ENCODE data around the gene EPS15.
A peak's percentile ranks its signal among the peaks of the same experiment; 100 is the strongest.
"Not testable (repeated sequence)": the region's sequence is repeated elsewhere in the genome, so short reads cannot be mapped to it uniquely, and the experiment has no call there.

EPS15 gene

DNA sequence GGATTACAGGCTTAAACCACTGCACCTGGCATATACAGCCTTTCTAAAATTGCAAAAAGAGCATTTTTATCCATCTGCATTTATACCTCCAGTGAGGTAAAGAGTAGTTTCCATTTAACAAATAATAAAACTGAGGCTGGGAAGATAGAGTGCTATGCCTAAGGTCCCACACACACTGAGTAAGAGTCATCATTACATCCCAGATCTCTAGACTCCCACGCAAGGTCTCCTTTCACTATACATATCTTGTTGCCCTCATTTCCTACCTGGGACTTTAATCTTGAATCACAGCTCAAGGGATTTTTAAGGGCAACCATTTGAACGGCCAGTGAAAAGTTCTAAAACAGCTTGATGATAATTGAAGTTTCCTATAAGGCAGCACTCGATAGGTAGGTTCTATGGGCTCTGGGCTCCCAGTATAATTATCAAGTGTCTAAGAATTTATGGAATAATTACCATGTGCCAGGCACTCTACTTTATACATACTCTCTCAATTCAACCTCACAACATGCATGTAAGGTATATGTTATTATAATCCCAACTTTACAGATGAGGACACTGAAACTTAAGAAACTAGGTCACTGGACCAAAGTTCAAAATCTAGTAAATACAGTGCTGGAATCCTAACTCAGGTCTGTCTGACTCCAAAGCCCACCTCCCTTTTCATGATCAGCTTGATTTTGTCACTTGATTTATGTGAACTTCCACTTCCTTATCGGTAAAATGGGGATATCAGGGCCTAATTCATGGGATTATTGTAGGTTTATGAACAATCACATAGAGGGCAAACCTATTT is 23.3 kb upstream of the EPS15 start:
- DNase-seq, result no peak

DNA sequence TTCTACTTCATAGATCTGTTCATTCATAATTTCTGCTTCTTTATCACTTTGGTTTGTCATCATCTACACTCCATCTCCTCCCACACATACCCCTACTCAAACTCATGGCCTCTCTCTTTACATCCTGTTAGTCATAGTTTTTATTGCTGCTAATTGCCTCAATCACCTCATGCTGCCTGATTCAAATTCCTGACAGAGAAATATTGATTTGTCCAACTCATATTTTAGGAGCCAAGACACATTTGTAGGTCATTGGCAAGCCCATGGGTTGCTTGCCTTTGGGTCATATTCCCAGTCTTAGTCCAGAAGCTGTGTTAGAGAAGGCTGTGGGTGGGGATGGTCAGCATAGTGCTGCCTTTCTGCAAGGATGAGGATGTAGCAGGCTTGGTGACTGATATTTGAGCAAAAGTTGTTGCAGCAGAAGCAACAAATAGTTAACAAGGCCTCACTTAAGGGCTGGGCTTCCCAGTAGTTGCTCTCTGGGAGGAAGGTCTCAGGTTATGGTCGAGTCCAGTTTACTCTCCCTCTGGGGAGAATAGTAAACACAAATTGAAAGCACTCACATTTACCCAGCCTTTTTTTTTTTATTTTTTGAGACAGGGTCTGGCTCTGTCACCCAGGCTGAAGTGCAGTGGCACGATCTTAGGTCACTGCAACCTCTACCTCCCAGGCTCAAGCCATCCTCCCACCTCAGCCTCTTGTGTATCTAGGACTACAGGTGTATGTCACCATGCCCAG is 22.4 kb upstream of the EPS15 start:
- DNase-seq, result peak; percentile 30

DNA sequence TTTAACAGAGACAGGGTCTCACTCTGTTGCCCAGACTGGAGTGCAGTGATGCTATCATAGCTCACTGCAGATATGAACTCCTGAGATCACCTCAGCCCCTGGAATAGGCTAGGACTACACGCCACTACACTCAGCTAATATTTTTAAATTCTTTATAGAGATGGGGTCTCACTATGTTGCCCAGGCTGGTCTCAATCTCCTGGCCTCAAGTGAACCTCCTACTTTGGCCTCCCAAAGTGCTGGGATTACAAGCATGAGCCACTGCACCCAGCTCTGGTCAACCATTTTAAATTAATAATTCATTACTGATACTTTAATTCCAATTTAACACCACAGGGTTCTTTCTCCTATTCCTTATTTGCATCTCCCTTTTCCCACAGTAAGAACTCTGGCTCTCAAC is 18.5 kb upstream of the EPS15 start:
- DNase-seq, result no peak

DNA sequence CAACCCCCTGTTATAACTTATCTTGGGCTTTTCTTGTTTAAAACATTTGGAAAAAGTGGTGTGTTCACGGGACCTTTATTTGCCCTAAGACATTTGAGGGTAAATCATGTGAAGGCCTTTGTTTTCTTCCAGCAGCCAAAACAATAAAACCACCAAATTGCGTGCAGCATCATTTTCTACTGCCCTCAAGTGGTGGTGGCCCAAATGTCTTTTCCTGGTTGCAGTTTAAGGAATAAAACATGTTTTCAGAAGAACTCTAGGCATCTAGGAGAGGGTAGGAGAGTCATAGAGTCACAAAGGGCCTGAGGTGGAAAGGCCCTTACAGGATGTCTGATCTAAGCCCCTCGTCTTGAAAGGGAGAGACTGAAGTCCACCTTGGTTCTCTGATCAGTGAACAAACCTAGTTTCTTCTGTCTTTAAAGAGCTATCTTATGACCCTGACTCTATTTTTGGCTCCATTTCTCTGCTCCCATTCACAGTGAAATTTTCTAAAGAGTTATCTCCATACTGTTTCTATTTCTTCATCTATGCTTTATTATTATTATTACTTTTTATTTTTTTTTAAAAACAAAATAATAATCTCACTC is 16.0 kb upstream of the EPS15 start:
- DNase-seq, result peak; percentile 63

DNA sequence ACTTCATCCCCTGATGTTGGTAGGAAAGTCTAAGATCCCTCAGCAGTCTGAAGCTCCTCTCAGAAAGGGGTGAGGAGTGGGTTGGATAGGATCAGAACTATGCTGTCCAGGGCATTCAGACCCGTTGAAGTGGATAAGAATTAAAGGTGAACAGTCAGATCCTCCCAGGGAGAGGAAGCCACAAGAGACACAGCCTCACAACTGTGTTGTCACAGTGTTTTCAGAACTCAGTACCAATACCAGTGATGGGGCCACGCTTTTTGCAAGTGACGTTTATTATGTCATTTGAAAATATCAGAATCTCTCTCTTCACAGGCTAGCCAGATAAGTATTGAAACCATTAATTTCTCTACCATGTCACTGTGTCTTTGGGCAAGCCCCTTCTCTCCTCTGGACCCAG is 15.4 kb upstream of the EPS15 start:
- no peak for DNase-seq

DNA sequence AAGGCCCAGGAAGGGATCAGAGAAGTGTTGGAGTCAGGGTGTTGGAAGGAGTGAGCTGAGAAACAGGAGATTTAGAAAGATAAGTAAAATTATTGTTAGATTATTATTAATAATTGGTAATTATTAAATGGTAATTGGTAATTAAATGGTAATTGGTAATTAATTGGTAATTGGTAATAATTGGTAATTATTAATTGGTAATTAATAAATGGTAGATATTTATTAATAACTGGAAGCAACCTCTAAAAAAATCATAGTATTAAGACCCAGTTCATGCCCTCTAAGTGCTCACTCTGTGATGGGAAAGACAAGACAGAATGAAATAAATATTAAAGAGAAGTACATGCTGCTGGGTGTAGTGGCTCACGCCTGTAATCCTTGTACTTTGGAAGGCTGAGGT is 13.8 kb upstream of the EPS15 start:
- no peak for DNase-seq

DNA sequence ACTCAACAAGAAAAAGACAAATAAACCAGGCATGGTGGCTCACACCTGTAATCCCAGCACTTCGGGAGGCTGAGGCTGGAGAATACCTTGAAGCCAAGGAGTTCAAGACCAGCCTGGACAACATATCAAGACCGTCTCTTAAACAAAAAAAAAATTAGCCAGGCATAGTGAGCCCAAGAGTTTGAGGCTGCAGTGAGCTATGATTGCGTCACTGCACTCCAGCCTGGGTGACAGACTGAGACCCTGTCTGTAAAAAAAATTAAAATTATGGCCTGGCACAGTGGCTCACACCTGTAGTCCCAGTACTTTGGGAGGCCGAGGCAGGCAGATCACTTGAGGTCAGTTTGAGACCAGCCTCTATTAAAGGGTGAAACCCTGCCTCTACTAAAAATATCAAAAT is 11.4 kb upstream of the EPS15 start:
- DNase-seq, result not testable (repeated sequence)

DNA sequence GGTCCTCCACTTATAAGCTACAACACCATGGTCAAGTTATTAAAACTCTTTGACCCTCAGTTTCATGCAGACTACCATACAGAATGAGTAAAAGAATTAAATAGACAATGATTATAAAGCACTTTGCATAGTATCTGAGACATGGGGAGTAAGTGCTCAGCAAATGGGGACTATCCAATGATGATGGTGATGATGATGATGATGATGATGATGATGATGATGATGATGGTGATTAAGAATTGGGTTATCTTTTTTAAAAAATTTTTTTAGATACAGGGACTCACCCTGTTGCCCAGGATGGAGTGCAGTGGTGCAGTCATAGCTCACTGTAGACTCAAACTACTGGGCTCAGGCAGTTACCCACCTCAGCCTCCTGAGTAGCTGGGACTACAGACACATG is 8.1 kb upstream of the EPS15 start:
- no peak for DNase-seq

DNA sequence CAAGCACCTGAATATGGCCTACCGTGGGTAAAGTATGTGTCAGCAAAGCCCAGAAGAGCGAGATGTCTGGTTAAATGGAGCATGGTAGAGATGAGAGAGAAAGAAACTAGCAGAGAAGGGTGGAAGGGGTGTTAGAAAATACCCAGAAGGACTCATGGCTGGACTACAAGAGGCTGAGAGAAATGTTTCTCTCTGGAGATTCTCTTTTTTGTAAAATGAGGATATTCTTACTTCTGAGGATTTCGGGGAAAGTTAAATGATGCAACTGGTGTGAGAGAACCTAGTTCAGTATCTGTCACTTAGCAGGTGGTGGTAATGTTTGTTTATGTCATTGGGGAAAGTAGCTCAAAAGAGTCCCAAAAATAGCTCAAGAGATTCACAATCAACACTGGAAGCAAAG is 7.2 kb upstream of the EPS15 start:
- DNase-seq, result no peak

DNA sequence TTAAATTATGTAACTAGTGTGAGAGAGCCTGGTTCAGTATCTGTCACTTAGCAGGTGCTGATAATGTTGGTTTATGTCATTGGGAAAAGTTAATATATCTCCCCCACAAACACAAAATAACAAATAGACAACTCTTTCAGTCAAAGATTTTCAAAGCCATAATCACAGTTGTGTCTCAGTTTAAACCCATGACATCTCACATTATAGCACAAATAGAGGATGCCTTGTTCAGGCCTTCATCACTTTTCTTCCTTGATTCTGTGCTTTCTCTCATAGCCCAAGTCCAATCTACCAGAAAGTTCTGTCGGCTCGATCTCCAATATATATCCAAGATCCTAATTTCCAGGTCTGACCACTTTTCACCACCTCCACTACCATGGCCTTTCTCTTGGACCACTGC is 6.2 kb upstream of the EPS15 start:
- DNase-seq, result no peak

DNA sequence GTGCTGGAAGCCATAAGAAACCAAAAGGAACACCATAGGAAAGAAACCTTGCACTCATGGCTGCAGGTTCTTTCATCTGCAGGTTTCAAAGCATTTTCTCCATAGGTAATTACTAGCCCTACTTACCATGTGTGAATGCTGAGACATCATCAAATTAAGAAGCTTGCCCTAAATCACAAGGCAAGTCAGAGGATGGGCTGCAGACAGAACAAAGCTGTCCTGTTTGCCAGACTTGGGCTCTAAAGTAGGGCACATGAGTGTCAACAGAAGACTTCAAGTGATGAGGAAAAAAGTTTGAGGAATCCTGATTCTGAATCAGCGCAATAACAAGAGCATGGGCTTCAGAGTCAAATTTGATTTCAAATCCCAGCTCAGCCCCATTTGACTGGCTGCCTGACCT is 5.8 kb upstream of the EPS15 start:
- no peak for DNase-seq

DNA sequence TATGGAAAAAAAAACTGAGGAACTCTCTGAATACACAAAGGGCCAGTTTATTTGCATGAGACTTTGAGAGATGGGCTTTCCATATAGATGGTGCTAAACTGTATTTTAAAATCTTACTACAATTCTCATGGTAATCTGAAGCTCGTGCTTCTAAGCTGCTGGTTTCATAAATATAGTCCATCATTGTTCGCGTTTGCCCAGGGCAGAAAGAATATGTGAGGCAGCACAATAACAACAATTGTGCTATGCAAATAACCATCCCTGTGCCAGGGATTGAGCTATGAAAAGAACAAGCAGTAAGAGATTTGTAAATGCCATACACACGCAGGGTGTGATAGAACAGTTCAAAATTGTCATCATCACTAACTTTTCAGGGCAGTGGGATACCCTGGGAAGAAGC is 4.9 kb upstream of the EPS15 start:
- DNase-seq, result no peak

DNA sequence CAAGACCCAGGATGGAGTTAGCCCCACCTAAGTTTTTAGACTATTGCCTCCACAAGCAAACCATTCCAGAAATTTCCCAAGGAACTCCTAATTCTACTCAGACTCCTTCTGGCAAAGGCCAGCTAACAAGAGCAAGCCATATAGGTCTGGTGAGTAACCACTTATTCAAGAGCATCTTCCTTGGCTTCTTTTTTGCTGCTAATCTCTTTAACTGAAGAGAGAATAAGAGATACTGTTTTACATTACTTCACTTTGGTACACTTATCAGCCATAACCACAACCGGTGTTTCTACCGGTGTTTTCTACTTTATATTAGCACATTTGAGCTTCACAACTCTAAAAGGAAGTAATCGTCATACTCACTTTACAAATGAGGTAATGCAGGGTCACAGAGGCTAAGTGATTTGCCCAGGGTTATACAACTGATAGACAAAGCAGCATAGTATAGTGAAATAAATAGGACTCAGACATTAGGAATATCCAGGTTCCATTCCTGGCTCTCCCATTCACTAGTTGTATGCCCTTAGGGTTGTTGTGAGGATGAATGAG is 1.7 kb upstream of the EPS15 start:
- no peak for DNase-seq

DNA sequence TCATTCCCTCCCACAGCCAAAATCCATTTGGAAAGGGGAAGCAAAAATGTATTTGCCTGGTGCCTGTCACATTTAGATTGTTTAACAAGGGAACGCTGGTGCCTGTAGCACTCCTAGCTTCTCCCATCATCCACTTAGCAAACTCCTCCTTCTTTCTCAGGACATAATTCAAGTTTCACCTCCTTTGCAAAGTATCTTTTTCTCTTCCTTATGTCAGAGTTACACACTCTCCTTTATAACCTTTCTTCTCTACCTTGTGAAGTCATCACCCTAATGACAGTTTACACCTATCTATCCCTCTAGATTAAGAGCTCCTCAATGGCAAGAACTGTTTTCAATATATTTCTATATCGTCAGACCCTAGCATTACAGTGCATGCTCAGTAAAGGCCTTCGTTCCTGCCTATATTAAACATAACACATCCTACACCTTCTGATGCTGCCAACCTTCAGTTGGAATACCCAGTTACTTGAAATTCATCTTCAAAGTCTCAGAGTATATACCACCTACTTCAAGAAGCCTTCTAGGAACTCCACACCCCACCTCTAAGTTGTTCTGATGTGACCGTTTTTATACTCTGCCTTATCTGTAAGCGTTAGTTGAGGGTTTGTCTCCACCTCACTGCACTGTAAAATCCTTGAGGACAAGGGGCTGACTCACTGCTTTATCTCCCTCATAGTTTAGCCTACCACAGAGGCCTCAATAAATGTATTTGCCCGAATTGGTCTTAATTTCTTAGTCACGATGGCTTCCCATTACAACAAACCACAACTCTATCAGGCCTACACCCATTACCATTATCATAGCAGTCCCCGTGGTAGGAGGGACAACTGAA is 1.0 kb upstream of the EPS15 start:
- no peak for DNase-seq

DNA sequence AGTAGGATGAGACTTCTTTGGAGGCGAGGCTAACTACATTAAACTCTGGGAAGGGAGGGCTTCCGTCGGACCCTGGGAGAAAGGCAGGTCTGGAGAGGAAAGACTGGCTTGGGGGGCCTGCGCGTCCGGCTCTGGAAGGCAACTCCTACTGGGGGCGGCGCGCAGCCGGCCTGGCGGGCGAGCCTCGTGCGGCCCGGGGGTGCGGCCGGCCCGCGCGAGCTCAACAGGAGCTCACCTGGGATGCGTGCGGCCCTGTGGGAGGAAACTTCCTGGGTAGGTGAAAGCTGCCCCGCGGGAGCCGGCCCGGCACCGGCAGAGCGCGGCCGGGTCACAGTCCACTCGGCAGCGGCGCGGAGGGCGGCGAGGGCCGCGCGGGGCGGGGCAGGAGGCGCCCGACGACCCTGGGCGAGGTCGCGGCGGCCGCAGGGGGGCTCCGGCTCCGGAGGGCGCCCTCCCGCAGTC is 449 bp downstream of the EPS15 start:
- DNase-seq, result peak; percentile 31

DNA sequence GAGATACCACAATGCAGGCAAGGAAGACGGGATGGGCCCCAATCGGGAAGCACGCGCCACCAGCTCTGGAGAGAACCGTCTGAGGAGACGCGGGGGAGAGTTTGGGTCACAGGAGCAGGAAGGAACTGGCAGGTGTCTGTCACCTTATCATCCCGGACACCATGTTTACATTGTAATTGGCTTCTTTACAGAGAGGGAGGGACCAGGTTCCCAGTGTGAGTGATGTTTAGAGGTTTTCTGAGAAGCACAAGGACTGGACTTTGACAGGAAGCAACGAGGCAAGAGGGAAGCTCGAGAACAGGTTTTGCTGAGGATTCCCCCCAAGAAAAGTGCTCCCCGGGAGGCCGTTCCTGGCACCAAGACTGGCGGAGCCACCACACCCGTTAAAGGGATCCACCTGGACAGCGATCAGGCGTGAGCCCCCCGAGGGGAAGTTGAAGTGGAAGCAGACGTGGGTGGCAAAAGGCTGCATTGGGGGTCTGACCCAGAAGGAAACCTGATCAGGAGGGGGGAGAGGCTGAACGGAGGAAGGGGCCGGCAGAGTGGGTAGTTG is 957 bp downstream of the EPS15 start:
- peak; percentile 52 for DNase-seq

DNA sequence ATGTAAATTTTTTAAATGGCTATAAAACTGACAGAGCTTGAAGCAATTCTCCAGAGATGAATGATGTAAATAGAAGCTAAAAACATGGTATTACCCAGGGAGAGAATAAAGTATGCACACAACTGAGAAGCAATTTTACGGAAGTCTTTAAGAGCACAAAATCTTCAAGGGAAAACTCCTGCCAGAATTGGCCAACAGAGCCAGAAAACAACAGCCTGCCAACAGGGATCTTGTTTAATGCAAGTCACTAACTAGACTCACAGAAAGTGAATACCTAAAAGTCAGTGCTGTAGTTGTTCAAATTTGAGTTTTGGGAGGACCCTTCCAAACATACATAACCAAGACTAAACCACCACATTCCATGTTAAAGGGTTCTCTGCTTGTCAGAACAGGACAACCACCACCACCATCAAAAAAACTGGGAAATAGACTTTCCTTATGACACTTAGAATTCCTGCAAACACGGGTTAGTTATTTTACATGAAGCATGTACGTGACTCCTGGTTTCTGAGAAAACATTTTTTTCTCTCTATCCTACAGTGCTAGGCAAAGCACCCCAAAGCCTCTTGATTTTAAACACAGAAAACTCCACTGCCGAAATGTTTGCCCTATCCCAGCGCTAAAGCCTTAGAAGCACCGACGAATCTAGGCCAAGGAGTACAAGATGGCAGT is 1.6 kb downstream of the EPS15 start:
- no peak for DNase-seq

DNA sequence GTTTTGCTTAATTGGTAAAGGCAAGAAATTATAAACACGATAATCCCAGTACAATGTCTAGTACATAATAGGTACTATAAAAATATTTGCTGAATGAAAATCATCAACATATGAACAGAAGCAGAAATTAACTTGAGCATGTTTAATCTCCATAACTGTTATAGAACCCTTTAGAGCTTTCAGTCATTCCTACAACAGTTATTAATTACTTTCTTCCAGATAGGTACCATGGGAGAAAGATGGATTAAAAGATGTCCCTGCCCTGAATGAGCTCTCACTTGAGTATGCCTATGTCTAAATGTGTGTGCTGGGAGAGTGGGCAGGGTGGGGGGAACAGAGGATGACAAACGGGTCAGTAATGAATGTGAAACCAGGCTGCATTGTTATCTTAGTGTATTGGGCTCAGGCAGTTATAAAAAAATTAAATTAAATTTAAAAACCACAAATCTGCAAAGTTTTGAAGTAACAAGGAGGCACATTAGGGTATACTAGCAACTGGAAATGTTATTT is 2.4 kb downstream of the EPS15 start:
- no peak for DNase-seq

DNA sequence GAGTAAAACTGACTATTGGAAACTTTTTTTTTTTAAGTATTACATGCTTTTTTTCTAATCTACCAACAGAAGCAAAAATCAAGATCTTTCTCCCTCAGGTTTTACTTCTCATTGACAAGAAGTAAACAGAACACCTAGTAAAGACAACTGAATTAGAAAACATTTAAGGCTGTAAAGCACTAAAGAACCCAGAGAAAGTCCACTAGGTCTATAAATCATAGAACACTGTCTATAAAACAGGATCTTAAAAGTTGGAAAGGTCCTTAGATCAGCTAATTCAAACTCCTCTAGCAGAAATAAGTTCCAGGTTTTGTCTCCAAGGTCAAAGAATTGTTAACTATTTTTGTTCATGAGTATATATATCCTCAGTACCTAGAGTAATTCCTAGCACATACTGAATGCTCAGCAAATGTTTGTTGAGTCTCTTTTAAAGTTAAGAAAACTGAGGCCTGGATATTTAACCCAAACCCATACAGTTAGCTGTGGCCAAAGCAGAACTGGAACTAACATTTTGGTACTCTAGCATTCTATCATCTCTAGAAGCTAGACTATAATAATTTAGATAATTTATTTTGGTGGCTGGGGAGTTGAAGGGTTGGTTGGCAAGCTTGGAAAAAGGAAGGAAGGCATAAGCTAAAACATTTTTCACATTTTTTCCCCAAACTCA is 3.0 kb downstream of the EPS15 start:
- DNase-seq, result no peak

DNA sequence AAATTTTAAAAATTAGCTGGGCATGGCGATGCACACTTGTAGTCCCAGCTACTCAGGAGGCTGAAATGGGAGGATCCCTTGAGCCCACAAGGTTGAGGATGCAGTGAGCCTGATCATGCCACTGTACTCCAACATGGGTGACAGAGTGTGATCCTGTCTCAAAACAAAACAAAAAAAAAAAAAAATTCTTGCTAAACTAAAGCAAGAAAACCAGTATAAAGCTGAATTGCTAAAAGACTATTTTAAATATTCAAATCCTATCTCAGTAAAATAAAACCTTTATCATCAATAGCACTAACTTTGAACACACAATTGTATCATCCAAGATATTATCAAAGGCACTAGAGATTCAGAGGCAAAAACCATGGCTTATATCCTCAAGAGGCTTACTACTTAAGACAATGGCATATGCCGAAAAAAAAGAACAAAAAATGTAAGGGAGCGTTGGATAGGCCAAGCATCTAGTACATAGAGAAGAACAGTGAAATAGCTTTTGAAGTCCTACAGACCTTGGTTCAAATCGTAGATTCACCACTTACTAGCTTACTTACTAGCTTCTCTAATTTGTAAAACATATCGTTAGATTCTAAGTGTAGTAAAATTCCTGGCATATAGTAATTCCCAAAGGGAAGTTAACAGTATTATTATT is 3.6 kb downstream of the EPS15 start:
- DNase-seq, result no peak

DNA sequence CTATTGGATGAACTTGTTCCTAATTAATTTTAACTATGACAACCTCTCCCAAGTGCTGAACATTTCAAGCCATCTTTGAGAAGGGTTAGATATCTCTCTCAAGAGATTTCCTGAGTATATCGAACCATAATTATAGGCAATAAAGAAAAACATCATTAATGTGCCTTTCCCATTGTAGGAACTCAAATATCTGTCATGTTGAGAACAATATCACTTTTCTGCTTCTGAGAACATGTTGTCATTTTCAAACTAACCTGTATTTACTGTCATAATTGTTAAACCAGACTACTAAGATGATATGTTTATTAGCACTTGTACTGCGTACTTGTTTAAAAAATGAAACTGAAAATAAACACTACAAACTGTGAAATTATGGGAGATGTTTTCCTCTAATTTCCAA is 4.3 kb downstream of the EPS15 start:
- DNase-seq, result no peak
